Adipocyte (in vitro differentiated cells): ENCODE results near the gene FYN.

ENCODE experiments used
- DNase-seq: peaks from one replicate; pipeline ENCODE4 v3.0.0-alpha.2; 2015; ENCODE audit warnings: low read depth
- H3K27me3 ChIP-seq: replicated peaks from 2 replicates; pipeline ENCODE4 v1.7.0; 2013; ENCODE audit warnings: mild to moderate bottlenecking, low read length, moderate library complexity; ENCODE audit not compliant: control insufficient read depth, insufficient read depth
- H3K36me3 ChIP-seq: 2 replicates; pipeline ENCODE4 v1.7.0; 2013; ENCODE audit warnings: low read length, mild to moderate bottlenecking, moderate library complexity; ENCODE audit not compliant: control insufficient read depth, insufficient read depth, severe bottlenecking
- H3K4me1 ChIP-seq: 2 replicates; pipeline ENCODE4 v1.7.0; 2013; ENCODE audit warnings: mild to moderate bottlenecking, low read length, moderate library complexity; ENCODE audit not compliant: control insufficient read depth, insufficient read depth
- H3K4me3 ChIP-seq: 2 replicates; pipeline ENCODE4 v1.7.0; 2013; ENCODE audit warnings: mild to moderate bottlenecking, low read length, moderate library complexity
- H3K9ac ChIP-seq: 2 replicates; pipeline ENCODE4 v1.7.0; 2013; ENCODE audit warnings: mild to moderate bottlenecking, low read length, moderate library complexity
- H3K9me3 ChIP-seq: 2 replicates; pipeline ENCODE4 v1.7.0; 2013; ENCODE audit warnings: mild to moderate bottlenecking, low read length, moderate library complexity; ENCODE audit not compliant: control insufficient read depth

Gene FYN

GRCh38 chr6:111803371-111803770 lies 69.9 kb downstream of the FYN start:
- no peak overlapping the region for H3K9ac ChIP-seq
- no peaks in the 10 kb centered on the region for H3K9me3 ChIP-seq
- DNase-seq: no peak
- peaks cover 71% of the 10 kb centered on the region for H3K4me1 ChIP-seq
- peaks cover 4% of the 10 kb centered on the region for H3K36me3 ChIP-seq
- H3K4me3 ChIP-seq: no peak overlapping the region
- no peaks in the 10 kb centered on the region for H3K27me3 ChIP-seq

GRCh38 chr6:111802720-111803330 lies 70.4 kb downstream of the FYN start:
- DNase-seq: no peak
- Histone ChIP-seq H3K9ac (no peak overlapping the region), H3K36me3 (peaks cover 4% of the 10 kb centered on the region), H3K4me1 (peaks cover 76% of the 10 kb centered on the region), H3K4me3 (no peak overlapping the region), H3K9me3 (no peaks in the 10 kb centered on the region), H3K27me3 (no peaks in the 10 kb centered on the region)

GRCh38 chr6:111802015-111802414 lies 71.2 kb downstream of the FYN start:
- Histone ChIP-seq H3K9me3 (no peaks in the 10 kb centered on the region), H3K36me3 (peaks cover 4% of the 10 kb centered on the region), H3K9ac (no peak overlapping the region), H3K27me3 (no peaks in the 10 kb centered on the region), H3K4me3 (no peak overlapping the region), H3K4me1 (peaks cover 77% of the 10 kb centered on the region)
- DNase-seq: no peak

DNA sequence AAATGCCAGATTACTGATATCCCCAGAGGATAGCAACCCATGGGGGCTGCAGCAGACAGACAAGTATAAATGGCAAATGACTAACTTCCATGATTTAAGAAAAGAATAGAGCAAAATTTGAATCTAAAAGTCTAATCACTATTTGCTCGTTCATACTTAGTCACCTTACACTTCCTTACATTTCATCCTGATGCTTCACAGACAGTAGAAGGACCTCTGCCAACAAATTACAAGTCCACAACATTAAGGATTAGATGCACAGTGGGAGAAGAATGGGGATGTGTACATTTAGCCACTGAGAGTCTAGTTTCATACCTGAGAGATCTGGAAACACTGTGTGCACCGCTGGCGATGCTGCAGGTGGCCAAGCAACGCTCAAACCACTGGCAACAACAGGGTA lies 72.4 kb downstream of the FYN start:
- peaks cover 4% of the 10 kb centered on the region for H3K36me3 ChIP-seq

DNA sequence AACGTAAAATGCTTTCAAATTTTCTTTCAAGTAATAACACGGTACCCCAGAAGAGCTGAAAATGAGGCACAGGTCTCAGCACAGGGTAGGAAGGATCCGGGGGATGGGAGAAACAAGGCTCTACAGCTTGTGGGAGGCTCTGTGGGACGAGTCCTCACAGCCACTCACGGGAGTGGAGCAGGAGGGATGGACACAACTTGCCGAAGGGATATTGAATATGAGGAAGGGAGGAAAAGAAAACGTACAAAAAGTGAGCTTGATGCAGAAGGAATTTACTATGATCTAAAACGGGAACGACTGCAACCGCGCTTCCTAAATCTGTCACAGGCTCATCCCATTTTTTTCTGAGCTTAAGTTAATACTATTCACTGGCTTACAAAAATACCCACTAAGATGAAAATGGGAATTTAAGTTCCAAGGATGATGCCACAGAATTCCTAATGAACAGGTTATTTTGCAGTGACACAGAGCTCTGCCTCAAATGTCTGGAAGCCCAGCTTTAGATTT lies 72.9 kb downstream of the FYN start:
- no peak overlapping the region for H3K4me3 ChIP-seq
- no peaks in the 10 kb centered on the region for H3K27me3 ChIP-seq
- peaks cover 4% of the 10 kb centered on the region for H3K36me3 ChIP-seq
- no peak overlapping the region for H3K9ac ChIP-seq
- H3K4me1 ChIP-seq: peaks cover 61% of the 10 kb centered on the region
- DNase-seq: no peak
- H3K9me3 ChIP-seq: no peaks in the 10 kb centered on the region

More for the DNA sequence above, 72.4 kb downstream of the FYN start:
- no peak for DNase-seq
- Histone ChIP-seq H3K4me3 (no peak overlapping the region), H3K4me1 (peaks cover 66% of the 10 kb centered on the region), H3K9ac (no peak overlapping the region), H3K9me3 (no peaks in the 10 kb centered on the region), H3K27me3 (no peaks in the 10 kb centered on the region)

DNA sequence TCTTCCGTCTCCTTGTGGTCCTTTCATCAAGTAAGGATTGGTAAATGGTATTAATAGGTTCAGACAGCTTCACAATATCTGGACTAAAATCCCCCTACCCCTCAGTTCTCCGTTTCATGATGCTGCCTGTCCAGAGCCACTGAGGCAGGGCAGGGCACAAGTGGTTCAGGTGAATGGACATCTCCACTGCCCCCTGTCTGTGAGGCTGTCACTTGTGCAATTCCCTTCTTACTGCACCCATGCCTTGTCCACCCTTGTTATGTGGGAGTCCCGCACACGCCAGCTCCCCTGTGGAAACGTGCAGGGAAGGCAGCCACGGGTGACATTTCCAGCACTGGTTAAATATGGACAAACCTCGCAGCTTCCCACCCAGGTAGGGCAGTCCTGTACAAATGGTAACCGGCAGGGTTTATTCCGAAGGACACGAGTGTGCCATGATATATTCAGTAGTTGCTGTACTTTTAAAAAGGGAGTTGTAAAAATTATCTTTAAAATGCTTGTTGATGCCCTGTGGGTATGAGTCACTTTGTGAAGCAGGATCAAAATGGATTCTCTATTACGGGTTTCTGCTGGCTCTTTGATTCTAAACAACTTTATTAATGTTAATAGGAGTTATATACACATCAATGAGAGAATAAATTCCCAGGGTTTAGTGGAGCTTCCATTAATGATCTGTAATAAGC lies 73.5 kb downstream of the FYN start:
- DNase-seq: no peak
- Histone ChIP-seq H3K36me3 (peaks cover 4% of the 10 kb centered on the region), H3K9me3 (no peaks in the 10 kb centered on the region), H3K4me3 (no peak overlapping the region), H3K27me3 (no peaks in the 10 kb centered on the region), H3K4me1 (peaks cover 60% of the 10 kb centered on the region), H3K9ac (no peak overlapping the region)

DNA sequence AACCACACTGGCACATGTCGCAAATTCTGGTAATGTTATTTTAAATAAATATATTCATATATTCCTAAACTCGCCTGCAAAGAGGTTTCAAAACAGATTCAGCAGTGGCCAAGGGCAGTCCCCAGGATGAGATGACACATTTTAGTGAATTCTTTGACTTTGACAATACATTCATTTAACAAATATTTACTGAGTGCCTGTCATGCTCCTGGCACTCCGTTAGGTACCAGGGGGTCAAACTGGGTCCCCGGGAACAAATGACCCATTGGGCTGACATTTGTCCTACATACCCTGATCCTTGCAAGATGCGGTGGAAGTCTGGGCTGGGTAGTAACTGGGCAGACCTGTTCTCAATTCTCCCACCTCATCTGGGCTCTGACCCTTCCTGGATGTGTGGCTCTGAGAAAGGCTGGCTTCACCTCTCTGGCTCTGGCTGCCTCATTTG lies 74.9 kb downstream of the FYN start:
- H3K4me3 ChIP-seq: peak overlapping the region; percentile 4
- peaks cover 48% of the 10 kb centered on the region for H3K4me1 ChIP-seq
- peak overlapping the region; percentile 3 for H3K9ac ChIP-seq
- peaks cover 4% of the 10 kb centered on the region for H3K36me3 ChIP-seq
- no peaks in the 10 kb centered on the region for H3K9me3 ChIP-seq
- DNase-seq: peak; percentile 15
- H3K27me3 ChIP-seq: no peaks in the 10 kb centered on the region

DNA sequence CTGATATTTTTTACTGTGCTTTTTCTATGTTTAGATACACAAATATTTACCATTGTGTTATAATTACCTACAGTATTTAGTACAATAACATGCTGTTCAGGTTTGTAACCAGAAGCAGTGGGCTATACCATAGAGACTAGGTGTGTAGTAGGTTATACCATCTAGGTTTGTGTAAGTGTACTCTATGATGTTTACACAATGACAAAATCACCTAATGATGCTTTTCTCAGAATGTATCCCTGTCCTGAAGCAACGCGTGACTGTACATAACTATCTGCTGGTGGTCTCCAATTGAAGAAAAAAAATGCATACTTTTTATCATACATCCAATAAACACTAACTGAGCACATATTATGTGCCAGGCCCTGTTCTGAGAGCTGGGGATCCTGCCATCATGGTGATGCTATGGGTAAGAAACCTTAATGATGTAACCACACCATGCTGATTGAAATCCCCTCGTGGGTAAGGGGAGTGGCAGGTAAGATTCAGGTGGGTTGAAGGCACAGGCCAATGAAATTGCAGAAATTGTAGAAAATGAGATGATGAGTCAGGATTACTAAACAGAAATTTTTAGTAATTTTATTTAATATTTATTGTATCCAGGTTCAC lies 76.8 kb downstream of the FYN start:
- Histone ChIP-seq H3K27me3 (no peaks in the 10 kb centered on the region), H3K9me3 (no peaks in the 10 kb centered on the region), H3K4me1 (peaks cover 41% of the 10 kb centered on the region), H3K36me3 (peaks cover 2% of the 10 kb centered on the region), H3K9ac (no peak overlapping the region), H3K4me3 (no peak overlapping the region)
- DNase-seq: no peak

GRCh38 chr6:111795558-111795957 lies 77.7 kb downstream of the FYN start:
- no peaks in the 10 kb centered on the region for H3K27me3 ChIP-seq

GRCh38 chr6:111794727-111795452 lies 78.4 kb downstream of the FYN start:
- no peak for DNase-seq
- Histone ChIP-seq H3K9me3 (no peaks in the 10 kb centered on the region), H3K4me1 (peaks cover 46% of the 10 kb centered on the region), H3K4me3 (no peak overlapping the region), H3K9ac (no peak overlapping the region), H3K36me3 (no peaks in the 10 kb centered on the region), H3K27me3 (no peaks in the 10 kb centered on the region)

More at GRCh38 chr6:111795558-111795957, 77.7 kb downstream of the FYN start:
- Histone ChIP-seq H3K4me3 (no peak overlapping the region), H3K9me3 (no peaks in the 10 kb centered on the region), H3K9ac (no peak overlapping the region), H3K36me3 (no peaks in the 10 kb centered on the region), H3K4me1 (peaks cover 46% of the 10 kb centered on the region)
- DNase-seq: no peak

DNA sequence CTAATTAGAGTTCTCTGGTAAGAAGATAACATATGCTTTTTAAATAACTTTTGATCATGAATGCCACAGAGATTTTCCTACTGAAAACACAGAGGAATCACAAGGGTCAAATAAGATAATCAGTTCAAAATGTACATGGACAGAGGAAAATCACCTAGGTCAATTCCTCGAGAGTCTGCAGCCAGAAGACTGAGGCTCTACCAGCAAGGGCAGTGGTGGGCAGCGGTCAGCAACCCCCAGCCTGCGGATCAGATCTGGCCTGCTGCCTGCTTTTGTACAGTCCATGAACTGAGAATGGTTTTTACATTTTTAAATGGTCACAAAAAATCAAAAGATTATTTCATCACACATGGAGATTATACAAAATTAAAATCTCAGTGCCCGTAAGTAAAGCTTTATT lies 79.0 kb downstream of the FYN start:
- H3K36me3 ChIP-seq: no peaks in the 10 kb centered on the region
- H3K4me1 ChIP-seq: peaks cover 46% of the 10 kb centered on the region
- H3K9ac ChIP-seq: no peak overlapping the region
- no peaks in the 10 kb centered on the region for H3K27me3 ChIP-seq
- no peak for DNase-seq
- no peaks in the 10 kb centered on the region for H3K9me3 ChIP-seq
- H3K4me3 ChIP-seq: no peak overlapping the region
